ENCODE data around the gene GZF1.

GRCh38 chr20:23415555-23415954 is 53.6 kb downstream of the GZF1 start:
- TF ChIP-seq, protein P1, sequence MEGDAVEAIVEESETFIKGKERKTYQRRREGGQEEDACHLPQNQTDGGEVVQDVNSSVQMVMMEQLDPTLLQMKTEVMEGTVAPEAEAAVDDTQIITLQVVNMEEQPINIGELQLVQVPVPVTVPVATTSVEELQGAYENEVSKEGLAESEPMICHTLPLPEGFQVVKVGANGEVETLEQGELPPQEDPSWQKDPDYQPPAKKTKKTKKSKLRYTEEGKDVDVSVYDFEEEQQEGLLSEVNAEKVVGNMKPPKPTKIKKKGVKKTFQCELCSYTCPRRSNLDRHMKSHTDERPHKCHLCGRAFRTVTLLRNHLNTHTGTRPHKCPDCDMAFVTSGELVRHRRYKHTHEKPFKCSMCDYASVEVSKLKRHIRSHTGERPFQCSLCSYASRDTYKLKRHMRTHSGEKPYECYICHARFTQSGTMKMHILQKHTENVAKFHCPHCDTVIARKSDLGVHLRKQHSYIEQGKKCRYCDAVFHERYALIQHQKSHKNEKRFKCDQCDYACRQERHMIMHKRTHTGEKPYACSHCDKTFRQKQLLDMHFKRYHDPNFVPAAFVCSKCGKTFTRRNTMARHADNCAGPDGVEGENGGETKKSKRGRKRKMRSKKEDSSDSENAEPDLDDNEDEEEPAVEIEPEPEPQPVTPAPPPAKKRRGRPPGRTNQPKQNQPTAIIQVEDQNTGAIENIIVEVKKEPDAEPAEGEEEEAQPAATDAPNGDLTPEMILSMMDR (IDR thresholded peaks at IDR 0.05), result no peak
- TF ChIP-seq POLR2A (IDR thresholded peaks at IDR 0.05), result no peak

Measured in adrenal gland (tissue), 5 donors.